HG03342 (cell line): ENCODE measurements around the gene GAS6.
"Not testable (repeated sequence)": the region's sequence is repeated elsewhere in the genome, so short reads cannot be mapped to it uniquely, and the experiment has no call there.

Source experiments
- ATAC-seq: cut with Tn5 transposase; IDR thresholded peaks from one replicate; pipeline ENCODE4 v1.9.1; 2021; ENCODE audit warnings: mild to moderate bottlenecking, moderate library complexity; ENCODE audit not compliant: unreplicated experiment

The GAS6 gene

DNA sequence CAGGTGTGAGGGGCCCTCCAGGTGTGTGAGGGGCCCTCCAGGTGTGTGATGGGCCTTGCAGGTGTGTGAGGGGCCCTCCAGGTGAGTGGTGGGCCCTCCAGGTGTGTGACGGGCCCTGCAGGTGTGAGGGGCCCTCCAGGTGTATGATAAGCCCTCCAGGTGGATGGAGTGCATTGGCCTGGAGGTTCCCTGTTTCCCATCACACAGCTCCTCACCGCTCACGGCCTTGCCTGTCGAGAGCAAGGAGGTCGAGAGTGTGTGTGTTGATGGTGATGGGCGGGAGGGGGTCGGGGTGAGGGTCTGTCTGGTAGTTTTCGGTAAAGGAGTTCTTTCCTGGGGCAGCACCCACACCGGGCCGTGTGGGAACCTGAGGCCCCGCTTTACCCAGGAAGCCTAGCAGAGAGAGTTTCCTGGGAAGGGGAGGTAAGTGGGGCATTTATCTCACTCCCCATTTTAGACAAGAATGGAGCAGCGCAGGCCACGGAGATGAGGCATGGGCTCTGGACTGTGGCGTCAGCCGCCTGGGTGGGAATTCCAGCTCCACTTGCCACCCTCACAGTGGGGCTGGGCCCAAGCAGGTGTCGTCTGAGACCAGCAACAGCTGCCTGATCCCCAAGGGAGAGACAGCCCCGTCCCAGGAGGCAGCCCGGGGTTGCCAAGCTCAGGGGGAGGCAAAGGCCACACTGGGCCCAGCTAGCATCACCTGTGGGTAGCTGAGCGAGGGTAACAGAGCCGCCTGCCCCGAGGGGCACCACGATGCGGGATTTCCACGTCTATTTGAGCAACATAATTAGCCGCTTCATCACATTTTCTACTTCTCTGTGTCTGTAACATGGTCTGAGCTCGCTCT lies 10.9 kb upstream of the GAS6 start:
- no peak for ATAC-seq

DNA sequence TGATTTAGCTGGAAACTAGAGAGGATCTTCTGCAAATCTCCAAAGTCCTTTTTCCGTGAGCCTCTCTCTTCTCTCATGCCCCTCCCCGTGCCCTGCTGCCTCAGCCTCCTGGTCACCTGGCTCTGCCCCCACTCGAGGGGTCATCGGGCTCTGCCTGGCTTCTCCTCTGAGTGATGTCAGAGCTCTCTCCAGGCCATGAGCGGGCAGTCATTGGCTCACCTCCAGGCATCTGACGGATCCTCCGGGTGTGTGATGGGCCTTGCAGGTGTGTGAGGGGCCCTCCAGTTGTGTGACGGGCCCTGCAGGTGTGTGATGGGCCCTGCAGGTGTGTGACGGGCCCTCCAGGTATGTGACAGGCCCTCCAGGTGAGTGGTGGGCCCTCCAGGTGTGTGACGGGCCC lies 10.3 kb upstream of the GAS6 start:
- ATAC-seq = no peak

DNA sequence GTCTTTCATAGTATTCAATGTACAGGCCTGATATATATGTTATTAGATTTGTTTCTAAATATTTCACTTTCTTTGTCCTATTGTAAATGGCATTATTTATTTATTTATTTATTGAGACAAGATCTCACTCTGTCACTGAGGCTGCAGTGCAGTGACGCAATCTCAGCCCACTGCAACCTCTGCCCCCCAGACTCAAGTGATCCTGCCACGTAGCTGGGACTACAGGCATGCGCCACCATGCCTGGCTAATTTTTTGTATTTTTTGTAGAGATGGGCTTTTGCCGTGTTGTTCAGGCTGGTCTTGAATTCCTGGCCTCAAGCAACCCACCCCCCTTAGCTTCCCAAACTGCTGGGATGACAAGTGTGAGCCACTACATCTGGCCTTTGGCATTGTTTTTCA lies 5.4 kb upstream of the GAS6 start:
- no peak for ATAC-seq

DNA sequence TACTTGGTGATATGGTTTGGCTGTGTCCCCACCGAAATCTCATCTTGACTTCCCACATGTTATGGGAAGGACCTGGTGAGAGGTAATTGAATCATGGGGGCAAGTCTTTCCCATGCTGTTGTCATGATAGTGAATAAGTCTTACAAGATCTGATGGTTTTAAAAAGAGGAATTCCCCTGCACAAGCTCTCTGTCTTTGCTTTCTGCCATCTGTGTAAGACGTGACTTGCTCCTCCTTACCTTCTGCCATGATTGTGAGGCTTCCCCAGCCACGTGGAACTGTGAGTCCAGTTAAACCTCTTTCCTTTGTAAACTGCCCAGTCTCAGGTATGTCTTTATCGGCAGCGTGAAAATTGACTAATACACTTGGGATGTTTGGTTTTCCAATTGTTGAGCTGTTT lies 4.0 kb upstream of the GAS6 start:
- not testable (repeated sequence) for ATAC-seq

DNA sequence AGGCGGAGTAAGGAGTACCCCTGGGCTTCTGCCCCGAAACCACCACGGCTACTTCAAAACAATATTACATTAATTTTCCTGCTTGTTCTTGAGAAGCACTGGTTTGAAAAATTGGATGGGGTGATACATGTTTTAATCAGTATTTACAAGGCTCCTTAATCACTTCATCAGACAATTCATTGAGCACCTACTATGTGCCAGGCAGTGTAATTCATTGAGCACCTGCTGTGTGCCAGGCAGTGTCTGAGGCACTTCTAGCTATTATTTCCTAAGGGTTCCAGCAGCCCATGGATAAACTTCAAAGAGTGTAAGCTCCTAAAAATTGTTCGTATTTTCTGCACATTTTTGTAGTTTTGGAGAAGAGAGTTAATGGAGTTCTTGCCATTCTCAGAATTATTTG lies 1.6 kb upstream of the GAS6 start:
- ATAC-seq = no peak

DNA sequence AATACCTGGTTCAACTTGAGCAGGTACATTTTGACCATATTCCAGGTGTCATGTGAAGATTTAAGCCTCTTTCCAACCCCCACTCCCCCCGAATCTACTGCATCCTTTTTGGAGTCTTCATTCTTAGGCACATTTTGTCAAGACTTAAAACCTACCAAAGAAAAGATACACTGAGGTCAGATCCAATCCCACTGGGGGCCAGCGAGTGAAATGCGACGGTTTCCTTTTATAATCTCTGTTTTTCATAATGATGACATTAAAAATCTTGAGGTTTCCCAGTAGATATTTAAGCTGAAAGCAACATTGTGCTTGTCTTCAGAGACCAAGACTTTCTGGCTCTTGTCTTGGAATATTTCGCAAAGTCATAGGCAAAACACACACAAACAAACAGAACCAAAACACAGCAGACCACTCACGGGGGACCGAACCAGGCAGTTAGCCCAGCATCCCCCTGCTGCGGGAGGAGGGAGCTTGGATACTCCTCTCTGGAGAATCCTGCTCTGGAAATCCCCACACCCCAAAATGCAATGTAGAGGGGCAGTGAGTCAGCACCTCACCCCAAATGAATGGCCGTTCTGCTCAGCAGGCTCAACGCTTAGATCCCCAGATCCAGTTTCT lies 506 bp upstream of the GAS6 start:
- no peak for ATAC-seq

DNA sequence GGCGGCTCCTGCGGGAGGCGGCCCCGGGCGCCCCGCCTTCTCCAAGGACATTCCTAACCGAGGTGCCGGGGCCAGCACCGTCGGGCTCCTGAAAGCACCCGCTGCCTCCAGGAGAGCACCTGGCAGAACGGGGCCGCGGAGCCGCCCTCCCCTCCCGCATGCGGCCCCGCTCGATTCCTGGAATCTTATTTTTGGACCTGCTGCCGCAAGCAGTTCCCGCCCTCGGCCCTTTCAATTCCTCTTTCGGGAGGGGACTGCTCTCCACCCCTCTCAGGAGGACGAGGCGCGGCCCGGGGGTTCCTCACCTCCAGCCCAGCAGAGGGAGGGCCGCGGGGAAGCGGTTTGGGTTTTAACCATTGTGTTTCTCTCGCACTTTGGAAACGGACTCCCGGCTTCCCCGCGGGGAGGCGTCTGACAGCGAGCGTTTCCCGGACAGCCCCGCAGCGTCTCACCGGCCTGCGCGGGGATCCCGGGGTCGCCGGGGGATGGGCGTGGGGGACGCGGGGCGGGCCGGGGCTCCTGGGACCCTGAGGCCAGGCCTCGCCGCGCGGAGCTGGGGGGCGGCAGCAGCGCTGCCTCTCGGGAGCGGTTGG lies 849 bp downstream of the GAS6 start:
- ATAC-seq = no peak

DNA sequence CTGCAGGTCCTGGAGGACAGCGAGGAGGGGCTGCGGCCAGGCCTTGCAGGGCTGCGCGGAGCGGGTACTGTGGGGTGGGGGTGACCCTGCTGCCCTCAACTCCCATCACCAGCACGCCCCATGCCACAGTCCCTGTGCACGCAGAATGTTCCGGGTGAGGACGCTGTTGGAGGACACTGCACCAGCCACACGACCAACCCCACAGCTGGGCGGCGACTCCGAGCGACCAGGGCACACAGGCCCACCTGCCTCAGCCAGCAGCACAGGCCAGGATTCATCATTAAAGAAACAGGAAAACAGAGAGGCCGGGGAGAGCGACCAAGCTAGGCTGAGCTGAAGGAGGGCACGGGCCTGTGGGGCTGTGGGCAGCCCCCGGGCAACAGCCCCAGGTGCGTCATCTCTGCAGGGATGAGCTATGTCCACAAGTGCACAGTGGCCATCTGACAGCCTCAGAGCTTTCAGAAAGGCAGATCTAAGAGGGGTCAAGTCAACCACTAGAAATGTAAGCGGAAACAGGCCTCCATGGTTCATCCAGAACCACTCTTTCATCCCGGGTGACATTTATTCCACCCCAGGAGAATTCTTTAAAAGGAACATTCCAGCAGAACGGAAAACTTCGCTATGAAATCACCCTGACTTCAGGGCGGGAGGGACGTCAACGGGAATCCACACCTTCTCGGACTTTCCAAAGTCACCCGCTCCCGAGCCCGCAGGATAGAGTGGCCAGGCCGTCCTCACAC lies 1.5 kb downstream of the GAS6 start:
- ATAC-seq = no peak

DNA sequence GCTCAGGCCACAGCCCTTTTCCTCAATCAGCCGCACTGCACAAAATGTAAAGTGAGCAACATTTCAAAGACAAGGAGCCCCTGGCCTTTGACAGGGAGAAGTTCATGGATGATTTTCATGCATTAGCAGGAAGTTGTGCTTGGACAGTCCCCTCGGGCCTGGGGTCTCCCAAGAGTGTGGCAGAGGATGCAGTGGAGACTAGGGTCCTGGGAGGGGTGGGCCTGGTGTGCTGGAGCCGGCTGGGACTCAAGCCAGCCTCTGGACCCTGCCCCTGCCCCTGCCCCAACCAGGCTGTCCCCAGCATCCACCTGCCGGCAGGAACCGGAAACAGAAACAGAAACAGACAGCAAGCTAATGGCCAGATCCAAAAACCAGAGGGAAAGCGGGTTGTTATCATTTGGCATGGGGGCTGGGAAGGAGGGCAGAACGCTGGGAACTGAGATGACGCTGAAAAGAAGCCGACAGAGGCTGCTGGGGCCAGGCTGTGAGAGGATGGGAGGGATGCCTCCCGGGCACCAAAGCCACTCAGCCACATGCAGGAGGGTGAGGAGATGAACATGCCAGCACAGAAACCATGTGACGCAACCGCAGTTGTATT lies 2.3 kb downstream of the GAS6 start:
- no peak for ATAC-seq

DNA sequence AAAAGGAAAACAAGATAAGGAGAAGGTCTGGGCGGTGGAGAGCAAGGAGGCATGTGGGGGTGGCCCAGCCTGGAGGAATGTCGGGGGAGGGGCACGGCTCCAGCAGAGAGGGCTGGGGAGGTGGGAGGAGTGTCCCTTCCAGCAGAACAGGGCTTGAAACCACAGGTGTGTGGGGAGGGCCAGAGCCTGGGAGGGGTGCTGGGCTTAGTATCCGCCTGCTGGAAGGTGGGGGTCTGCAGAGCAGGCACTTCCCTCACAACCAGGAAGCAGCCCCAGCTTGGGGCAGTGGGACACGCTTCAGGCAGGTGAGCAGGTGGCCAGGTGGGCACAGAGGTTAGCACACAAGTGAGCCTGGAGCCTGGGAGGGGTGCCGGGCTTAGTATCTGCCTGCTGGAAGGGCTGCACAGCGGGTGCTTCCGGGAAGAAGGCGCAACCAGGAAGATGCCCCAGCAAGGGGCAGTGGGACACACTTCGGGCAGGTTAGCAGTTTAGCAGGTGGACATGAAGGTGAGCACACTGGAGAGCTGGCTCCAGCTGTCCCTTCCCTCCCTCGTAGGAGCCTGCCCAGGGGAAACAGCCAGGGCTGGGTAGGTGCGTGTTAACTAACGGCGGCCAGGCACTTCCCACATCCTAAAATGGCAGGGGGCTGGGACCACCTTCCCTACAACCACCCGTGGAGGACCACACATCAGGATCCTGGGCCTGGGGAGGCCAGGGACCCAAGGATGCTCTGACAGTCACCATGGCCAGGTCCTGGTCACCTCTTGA lies 3.0 kb downstream of the GAS6 start:
- ATAC-seq = no peak

DNA sequence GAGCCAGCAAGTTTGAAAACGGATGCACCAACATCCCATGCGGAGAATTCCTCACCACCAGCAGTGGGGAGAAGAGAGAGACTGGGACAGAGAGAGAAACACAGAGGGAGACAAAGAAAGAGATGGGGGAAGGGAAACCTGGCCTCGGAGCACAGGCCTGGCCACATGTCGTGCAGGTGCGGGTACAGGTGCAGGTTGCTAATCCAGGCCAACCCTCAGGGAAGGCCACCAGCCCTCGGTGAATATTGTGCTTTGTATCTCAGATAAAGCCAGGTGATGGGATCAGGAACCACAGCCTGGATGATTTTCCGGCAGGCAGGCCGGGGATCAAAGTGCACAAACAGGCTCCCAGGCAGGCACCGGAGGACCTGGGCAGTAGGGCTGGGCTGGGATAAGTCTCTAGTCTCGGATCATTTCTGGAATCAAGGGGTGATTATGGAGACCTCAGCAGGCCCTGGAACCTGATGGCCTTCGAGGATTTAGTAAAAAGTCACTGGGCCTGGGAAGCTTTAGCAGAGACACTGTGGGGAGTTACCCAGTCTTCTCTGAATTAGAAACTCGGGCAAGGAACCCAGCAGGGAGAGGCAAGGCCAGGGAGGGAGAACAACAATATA lies 3.7 kb downstream of the GAS6 start:
- ATAC-seq = no peak

DNA sequence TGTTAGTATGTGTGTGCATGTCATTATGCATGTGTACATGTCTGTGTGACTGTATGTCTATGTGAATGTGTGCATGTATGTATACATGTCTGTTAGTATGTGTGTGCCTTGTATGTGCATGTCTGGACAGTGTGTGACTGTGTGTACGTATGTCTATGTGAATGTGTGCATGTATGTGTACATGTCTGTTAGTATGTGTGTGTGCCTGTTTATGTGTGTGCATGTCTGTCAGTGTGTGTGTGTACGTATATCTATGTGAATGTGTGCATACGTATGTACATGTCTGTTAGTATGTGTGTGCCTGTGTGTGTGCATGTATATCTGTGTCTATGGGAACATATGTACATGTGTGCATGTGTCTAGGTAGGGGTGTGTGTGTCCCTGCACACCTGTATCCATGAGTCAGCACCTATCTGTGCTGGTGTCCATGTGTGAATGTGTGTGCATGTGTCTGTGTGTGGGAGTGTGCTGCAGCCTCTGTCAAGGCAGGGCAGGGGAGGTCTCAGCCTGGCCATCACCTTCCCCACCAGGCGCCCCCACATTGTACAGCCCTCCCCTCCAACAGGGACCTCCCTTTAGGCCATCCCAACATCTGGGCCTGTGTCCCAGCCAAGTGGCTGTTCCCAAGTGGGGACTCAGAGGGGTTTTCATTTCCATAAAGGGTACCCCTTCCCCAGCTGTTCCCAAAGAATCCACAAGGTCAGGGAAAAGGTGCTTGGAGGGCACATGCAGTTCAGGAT lies 4.4 kb downstream of the GAS6 start:
- no peak for ATAC-seq

DNA sequence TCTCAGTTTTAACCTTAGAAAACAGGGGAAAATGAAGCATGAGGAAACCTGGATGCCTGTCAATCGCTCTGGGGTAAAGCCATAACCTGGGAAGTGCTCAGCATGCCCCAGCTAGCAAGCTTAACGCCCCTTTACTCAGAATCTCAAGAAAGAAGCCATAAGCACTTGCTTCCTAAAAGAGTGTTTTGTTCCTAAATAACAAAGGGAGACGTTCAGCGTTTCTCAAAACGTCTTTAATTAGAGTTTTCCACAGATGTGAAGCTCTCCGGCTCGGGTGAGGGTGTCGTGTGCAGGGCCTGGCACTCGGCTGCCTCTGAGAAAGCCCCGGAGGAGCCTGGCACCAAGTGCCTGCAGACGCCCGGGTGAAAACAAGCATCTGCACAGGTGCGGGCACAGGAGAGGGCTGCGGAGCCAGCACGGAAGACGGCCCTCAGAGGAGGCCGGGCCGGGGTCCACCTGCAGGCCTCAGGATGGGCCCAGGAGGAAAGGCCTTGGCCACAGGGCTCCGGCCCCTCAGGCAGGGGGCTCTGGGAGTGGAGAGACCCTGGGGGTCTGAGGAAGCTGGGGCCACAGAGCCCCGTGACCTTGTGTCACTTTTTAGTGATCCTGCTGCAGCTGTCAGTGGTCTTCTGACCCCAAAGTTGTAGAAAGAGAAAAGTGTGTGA lies 6.2 kb downstream of the GAS6 start:
- ATAC-seq = no peak

DNA sequence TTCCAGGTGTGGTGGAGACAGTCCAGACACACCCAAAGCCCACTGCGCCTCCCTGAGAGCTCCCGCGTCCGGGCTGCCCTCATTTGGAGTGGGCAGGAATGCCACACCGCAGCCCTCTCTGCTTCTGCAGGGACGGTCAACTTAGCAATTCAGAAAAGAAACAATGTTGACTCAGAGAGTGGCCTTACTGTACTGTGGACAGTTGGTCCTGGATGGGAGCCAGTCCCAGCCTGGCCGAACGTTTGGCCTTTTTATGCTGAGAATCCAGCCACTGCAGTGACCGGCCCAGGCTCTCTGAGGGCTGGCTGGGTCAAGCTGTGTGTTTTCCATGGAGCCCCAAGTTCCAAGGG lies 7.2 kb downstream of the GAS6 start:
- no peak for ATAC-seq

DNA sequence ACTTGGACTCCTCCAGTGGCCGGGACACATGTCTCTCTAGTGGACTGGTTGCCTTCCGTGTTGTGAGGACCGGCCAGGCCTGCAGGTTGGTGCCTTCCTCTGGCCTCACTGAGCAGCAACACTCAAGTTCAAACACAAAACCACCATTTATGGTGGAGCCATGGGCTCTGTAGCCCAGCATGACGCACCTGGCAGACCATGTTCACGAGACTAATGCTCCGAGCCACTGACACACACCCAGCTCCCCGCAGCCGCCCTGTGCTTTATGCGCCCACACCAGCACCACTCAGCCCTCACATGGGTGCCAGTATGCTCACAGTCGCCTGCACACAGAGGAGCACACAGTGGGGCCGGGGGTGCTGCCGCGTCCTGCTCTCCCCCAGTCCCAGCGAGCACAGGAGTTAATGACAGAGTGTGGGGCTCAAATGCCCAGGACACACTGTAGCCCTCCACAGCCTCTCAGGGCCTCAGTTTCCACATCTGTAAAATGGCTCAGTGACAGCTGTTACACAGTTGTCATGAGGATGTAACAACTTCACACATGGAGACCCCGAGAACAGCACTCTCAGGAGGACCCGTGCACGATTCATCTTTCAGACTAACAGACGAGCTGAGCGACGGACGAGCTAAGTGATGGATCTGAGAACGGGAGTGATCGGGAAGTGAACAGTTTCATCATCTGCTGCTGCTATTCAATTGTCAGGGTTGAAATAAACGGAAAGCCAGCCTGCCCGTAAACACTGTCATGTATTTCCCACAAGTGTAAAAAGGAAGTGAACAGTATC lies 7.8 kb downstream of the GAS6 start:
- no peak for ATAC-seq

DNA sequence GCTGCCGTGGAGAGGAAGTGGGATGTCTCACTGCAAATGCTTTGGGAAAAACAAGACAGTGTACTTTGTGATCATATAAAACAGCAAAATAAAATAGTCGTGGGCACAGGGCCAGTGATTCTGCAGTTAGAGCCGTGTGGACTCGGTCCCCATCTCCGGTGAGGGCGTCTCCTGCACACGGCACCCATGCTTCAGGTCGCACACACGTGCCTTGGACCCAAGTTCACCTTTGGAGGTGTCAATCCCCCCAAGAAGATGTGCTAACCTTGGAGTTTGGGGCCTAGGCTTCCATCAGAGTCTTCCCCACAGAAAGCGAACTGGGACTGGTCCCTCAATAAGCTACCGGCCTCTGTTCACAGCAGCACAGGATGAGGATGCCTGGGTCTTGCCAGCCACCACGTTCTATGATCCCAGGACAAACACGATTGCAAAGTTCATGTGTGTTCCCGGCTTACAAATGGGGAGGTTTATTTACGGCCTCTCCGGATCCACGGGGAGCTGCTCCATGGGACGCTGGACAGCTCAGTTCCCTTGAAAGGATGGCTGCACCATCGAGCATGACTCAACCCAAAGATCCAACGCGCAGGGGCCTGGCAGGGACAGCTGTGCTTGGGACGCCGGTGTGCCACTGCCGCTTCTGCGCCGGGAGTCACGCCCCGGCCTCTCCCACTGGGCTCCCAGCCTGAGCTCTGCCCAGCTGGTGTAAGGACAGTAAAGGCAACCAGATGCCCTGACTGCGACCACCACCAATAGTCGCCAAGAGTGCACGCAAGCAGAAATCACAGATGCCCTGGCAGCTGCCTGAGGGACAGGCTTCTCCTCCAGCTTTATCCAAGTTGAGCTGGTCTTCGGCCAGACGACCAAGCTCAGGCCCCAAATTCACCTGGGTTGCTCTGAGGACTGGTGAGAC lies 8.6 kb downstream of the GAS6 start:
- ATAC-seq = no peak
